ENCODE results near the gene FKBP15. TPM values are rescaled to one million over a fixed set of nuclear protein-coding genes. Genes with fewer than 3 reads are reported as not detected.

The FKBP15 gene
- total RNA-seq, 1 donor from 2014 or later = 26.9 TPM

- H3K4me3 Mint-ChIP-seq (ENCODE audit: low read depth) = no peak overlapping the region
- no peaks in the 10 kb centered on the region for H3K9me3 Mint-ChIP-seq (ENCODE audit: low read depth)
- peaks cover 3% of the 10 kb centered on the region for H3K4me1 Mint-ChIP-seq (ENCODE audit: low read depth)
- H3K36me3 Mint-ChIP-seq (ENCODE audit: insufficient read depth) = no peaks in the 10 kb centered on the region
- DNase-seq (ENCODE audit: low spot score, unreplicated experiment) = no peak
- no peaks in the 10 kb centered on the region for H3K27me3 Mint-ChIP-seq
- no peak for TF ChIP-seq CTCF (IDR thresholded peaks at IDR 0.05; ENCODE audit: unreplicated experiment)
- no peak overlapping the region for H3K27ac Mint-ChIP-seq
Measured at GRCh38 chr9:113228130-113228665, 7.1 kb upstream of the FKBP15 start.

GRCh38 chr9:113227436-113227835 is 6.4 kb upstream of the FKBP15 start:
- DNase-seq (ENCODE audit: low spot score, unreplicated experiment) = no peak
- Mint-ChIP-seq H3K27me3 (no peaks in the 10 kb centered on the region), H3K4me3 (ENCODE audit: low read depth) (no peak overlapping the region), H3K9me3 (ENCODE audit: low read depth) (no peaks in the 10 kb centered on the region), H3K4me1 (ENCODE audit: low read depth) (peaks cover 9% of the 10 kb centered on the region), H3K27ac (no peak overlapping the region), H3K36me3 (ENCODE audit: insufficient read depth) (no peaks in the 10 kb centered on the region)
- no peak for TF ChIP-seq CTCF (IDR thresholded peaks at IDR 0.05; ENCODE audit: unreplicated experiment)

- H3K27ac Mint-ChIP-seq = no peak overlapping the region
- no peaks in the 10 kb centered on the region for H3K27me3 Mint-ChIP-seq
- no peak for DNase-seq (ENCODE audit: low spot score, unreplicated experiment)
- H3K9me3 Mint-ChIP-seq (ENCODE audit: low read depth) = no peaks in the 10 kb centered on the region
- H3K4me1 Mint-ChIP-seq (ENCODE audit: low read depth) = peaks cover 24% of the 10 kb centered on the region
- TF ChIP-seq CTCF (IDR thresholded peaks at IDR 0.05; ENCODE audit: unreplicated experiment) = no peak
- no peak overlapping the region for H3K4me3 Mint-ChIP-seq (ENCODE audit: low read depth)
- no peaks in the 10 kb centered on the region for H3K36me3 Mint-ChIP-seq (ENCODE audit: insufficient read depth)
Measured at GRCh38 chr9:113223963-113224362, 2.9 kb upstream of the FKBP15 start.

GRCh38 chr9:113222482-113222841 is 1.4 kb upstream of the FKBP15 start:
- no peak for TF ChIP-seq CTCF (IDR thresholded peaks at IDR 0.05; ENCODE audit: unreplicated experiment)
- no peaks in the 10 kb centered on the region for H3K36me3 Mint-ChIP-seq (ENCODE audit: insufficient read depth)

GRCh38 chr9:113221800-113222481 is 864 bp upstream of the FKBP15 start:
- H3K4me3 Mint-ChIP-seq (ENCODE audit: low read depth) = peak overlapping the region; percentile 89
- DNase-seq (ENCODE audit: low spot score, unreplicated experiment) = no peak
- H3K4me1 Mint-ChIP-seq (ENCODE audit: low read depth) = peaks cover 34% of the 10 kb centered on the region
- no peaks in the 10 kb centered on the region for H3K36me3 Mint-ChIP-seq (ENCODE audit: insufficient read depth)
- TF ChIP-seq CTCF (IDR thresholded peaks at IDR 0.05; ENCODE audit: unreplicated experiment) = no peak
- H3K27me3 Mint-ChIP-seq = no peaks in the 10 kb centered on the region
- H3K27ac Mint-ChIP-seq = peak overlapping the region; percentile 95
- H3K9me3 Mint-ChIP-seq (ENCODE audit: low read depth) = no peaks in the 10 kb centered on the region

More at GRCh38 chr9:113222482-113222841, 1.4 kb upstream of the FKBP15 start:
- DNase-seq (ENCODE audit: low spot score, unreplicated experiment) = no peak
- Mint-ChIP-seq H3K27me3 (no peaks in the 10 kb centered on the region), H3K9me3 (ENCODE audit: low read depth) (no peaks in the 10 kb centered on the region), H3K4me3 (ENCODE audit: low read depth) (peak overlapping the region; percentile 89), H3K27ac (peak overlapping the region; percentile 95), H3K4me1 (ENCODE audit: low read depth) (peaks cover 34% of the 10 kb centered on the region)
